Activated effector memory CD4-positive, alpha-beta T cell treated with Interleukin-2 at 50 U/mL for 16 hours (primary cell): ENCODE results near the gene INTS13.
"Not testable (repeated sequence)": the region's sequence is repeated elsewhere in the genome, so short reads cannot be mapped to it uniquely, and the experiment has no call there.

Experiments
- DNase-seq: peaks from one replicate; pipeline ENCODE4 v3.0.0-alpha.2; 2020

The INTS13 gene

DNA sequence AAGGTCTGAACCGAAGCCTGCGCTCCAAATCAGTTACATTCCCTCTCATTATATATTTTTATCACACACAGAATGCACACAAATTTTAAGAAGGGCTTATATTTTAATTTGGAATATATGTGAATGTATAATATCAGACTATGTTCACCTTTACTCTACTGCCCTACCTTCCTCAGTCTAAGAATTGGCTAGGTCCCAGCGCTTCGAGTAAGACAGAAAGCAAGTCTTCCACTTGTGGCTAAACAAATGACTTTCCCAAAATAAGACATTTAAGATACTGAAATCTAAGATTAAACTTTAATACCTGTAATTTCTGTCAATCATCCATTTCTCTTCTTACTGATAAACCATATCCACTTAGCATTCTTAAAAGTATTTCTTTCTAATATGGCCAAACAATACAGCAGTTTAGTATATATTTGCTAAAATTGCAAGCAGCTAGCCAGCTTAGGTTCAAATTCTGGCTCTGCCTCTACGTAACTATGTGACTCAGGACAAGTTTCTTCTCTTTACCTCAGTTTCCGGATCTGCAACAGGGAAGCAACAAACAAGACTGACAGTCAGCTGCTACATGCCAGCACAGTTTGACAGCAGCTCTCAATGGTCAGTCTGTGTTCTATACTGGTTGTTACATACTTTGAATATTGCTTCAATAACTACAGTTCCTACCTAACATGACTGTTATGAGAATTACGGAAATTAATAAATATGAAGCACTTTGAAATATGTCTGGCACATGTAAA, 2.0 kb downstream of the INTS13 start:
- no peak for DNase-seq

DNA sequence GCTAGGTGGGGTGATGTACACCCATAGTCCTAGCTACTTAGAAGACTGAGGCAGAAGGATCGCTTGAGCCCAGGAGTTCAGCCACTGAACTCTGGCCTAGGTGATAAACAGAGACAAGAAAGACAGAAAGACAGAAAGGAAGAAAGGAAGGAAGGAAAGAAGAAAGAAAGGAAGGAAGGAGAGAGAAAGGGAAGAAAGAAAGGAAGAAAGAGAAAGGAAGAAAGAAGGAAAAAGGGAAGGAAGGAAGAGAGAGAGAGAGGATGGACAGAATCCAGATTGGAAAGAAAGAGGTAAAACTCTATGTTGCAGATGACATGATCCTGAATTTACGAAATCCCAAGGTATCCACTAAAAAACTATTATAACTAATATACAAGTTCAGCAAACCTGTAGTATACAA, 8.2 kb downstream of the INTS13 start:
- no peak for DNase-seq

DNA sequence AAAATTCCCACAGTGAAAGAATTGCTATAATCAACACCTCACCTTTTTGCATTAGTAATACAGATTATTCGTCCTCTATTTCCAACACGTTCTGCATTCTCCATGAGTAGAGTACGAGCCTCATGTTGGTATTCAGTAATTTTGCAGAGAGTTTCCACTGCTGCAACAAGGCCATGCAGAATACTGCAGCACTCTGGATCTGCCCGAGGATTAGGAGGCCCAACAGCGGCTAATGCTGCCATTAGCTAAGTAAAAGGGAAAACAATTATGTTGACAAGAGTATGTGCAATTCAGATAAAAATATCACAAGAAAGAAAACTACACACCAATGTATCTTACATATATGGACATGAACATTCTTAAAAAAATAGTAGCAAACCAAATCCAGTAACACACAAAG, 9.1 kb downstream of the INTS13 start:
- no peak for DNase-seq

DNA sequence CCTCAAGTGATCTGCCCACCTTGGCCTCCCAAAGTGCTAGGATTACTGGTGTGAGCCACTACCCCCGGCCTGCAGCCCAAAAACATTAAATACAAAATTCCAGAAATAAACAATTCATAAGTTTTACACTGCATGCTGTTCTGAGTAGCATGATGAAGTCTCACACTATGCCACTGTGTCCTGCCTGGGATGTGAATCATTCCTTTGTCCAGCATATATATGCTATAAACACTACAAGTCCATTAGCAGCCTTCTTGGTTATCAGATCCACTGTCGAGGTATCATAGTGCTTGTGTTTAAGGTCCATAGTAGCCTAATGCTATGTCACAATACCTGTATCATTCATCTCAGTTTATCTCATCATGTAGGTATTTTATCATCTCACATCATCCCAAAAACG, 15.9 kb downstream of the INTS13 start:
- no peak for DNase-seq

DNA sequence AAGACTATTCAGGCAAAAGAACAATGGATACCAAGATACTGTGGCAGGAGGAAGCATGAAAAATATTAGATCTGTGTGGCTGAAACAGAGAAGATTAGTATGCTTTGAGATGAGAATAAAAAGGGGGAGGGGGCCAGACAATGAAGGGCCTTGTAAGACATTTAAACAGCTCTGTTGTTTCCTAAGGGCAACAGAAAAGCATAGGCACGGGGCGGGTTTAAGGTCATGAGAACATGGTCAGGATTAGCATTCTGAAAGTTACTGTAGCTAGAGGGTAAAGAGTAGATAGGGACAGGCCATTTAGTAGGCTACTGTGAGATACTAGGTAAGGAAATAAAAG, 18.6 kb downstream of the INTS13 start:
- no peak for DNase-seq

DNA sequence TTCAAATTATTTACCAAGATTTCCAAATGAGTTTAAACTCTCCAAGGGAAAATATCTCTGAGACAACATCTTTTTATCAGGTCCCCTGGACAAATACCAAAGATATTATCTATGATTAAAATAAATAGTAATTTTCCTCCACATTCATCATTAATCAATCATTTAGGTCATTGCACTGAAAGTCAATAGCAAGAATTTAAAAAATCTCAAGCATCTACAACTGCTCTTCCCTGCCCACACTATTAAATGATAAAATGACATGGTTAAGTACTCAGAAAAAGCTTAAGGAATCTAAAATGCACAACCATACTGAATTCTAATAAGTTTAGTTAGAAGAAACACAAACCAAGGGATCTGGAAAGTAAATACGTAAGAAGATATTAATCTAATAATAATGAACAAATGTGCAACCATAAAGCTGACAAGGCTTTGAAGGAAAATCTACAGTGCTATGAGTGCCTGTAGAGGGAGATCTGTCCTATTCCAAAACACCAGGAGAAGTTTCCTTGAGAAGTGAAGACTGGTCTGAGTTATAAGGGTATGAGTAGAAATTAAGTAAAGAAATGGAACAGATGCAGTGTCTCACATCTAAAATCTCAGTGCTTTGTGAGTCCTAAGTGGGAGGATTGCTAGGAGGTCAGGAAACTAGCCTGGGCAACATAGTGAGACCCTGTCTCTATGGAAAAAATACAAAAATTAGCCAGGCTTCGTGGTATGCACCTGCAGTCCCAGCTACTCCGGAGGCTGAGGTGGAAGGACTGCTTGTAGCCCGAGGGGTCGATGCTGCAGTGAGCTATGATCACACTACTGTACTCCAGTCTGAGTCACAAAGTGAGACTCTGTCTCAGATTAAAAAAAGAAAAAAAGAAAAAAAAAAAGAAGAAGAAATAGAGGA, 19.2 kb downstream of the INTS13 start:
- no peak for DNase-seq

DNA sequence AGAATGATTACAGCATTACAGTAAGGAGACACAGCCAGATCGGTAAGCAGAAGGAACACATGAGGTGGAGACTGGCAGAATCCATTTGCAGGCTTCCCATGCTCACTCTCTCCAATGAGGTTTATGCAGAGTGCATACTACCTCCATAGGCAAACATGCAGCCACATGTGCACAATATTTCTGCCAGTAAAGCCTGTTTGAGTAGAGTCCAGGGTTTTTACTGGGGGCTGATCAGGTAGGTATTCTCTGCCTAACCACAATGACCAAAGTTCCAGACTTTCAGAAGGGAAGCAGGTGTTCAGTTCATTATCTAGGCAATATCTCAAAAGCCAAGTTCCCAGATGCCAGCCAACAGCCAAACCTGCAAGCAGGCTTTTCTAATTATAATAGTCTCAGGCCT, 31.1 kb downstream of the INTS13 start:
- DNase-seq, result no peak

DNA sequence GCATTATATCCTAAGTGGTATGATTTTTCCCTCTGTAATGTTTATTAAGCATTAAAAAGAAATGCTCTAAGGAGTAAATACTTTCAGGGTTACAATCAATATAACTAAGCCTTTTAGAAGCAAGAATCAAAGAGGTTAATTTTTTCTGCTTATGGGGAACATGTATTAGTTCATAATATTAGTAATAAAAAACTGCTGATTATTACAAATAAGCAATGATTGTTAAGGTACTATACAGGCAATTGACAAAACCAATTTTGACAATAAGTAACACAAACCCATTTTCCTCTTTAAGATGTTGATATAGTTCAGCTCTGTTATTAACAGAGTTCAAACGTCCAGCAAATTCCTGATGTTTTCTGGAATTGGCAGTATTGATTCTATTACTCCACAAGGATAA, 31.8 kb downstream of the INTS13 start:
- DNase-seq, result no peak

DNA sequence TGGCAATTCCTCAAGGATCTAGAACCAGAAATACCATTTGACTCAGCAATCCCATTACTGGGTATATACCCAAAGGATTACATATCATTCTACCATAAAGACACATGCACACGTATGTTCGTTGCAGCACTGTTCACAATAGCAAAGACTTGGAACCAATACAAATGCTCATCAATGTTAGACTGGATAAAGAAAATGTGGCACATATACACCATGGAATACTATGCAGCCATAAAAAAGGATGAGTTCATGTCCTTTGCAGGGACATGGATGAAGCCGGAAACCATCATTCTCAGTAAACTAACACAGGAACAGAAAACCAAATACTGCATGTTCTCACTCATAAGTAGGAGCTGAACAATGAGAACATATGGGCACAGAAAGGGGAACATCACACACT, 34.4 kb downstream of the INTS13 start:
- not testable (repeated sequence) for DNase-seq

DNA sequence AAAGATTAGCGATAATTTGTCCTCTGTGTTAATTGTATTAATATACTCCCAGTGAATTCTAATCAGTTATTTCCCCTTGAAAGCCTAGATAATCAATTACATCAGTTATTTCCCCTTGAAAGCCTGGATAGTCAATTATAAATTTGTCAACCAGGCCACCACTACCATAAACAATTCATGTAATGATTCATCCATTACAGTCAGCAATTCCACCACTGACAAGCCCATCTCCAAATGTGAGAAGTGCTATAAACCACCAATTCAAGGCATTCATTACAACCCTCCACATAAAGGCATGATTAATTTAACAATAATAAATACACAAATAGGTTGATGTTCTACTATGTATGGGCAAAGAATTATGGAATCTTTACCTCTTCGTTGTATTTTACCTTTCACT, 40.9 kb downstream of the INTS13 start:
- no peak for DNase-seq

DNA sequence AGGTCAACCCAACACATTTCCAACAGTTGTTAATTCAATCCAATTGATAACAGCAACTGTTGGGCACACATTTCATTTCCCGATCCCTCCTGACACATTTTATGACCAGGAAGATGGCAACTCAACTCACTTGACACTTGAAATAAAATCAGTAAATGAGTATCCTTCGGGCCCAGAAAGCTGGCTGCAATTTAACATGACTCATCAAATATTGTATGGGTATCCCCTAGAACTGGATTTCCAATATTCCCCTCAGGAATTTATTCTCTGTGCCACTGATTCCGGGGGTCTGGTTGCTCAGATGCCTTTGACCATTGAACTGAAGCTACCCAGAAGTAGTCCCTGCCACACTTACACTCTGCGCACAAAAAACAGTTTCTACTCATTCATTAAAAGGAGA, 42.1 kb downstream of the INTS13 start:
- no peak for DNase-seq

DNA sequence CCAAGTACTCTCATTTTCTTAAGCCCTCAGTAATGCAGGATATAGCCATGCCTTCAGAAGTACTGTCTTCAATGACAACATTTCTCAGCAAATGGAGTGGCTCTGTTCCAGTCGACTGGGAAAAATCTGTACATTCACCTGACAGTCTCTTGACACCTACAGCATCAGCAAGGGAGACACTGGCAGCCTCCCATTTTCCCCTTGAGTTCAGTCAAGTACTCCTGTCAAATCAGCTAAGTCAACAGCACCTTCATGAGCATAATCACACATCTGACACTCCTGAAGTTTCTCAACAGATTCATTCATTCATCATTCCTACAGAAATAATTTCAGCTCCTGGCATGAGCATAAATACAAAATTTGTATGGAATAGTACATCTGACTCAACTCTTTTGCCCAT, 46.1 kb downstream of the INTS13 start:
- no peak for DNase-seq

DNA sequence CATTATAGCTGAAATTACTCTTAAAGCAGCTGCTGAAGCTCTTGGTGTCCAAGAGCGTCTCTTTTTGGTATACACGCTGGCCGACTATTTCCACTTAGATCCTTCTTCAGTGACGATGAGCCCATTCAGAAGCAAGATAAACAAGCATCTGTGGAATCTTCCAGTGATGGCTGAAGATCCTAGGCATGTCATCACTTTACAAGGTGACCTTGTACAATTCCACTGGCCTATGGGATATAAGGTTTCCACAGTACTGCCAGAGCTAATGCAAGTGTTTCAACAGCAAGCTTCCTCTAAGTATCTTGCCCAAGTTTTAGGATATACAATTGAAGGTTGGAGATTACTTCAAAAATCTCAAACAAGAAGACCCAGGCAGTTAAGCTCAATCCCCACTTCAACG, 47.0 kb downstream of the INTS13 start:
- no peak for DNase-seq

DNA sequence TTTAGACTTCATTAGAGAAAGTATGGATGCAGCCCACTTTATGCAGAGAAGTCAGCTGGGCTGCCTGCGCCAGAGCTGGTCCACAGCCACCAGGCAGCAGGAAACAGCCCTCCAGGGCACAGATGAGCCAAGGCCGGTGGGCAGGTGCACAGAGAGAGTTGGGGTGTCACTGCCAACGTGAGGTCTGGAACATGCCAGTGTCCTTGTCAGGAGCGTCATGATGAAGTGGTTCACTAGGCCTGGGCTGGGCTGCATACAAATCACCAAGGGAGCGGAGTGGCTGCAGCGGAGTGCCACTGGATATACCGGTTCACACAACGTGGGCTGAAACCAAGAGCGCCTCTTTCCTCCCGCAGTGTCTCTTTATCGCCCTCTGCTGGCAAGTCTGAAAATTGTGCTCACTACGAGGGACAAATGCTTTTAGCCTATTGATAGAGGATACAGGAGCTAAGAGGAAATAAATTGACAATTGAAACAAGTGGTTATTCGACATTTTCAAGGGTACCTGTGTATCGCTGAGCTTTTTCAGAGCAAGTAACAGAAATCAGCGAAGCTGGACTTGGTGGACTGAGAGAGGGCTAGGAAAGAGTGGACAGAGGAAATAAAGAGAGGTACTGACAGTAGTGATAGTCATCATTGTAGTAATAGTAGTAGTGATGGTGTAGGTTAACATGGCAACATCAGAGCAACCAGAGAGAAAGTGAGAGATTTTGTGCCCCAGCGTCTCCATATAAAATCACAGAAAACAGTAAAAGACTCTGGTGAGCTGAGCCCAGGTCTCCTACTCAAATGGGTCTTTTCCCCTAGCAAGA, 52.8 kb downstream of the INTS13 start:
- peak; percentile 64 for DNase-seq

DNA sequence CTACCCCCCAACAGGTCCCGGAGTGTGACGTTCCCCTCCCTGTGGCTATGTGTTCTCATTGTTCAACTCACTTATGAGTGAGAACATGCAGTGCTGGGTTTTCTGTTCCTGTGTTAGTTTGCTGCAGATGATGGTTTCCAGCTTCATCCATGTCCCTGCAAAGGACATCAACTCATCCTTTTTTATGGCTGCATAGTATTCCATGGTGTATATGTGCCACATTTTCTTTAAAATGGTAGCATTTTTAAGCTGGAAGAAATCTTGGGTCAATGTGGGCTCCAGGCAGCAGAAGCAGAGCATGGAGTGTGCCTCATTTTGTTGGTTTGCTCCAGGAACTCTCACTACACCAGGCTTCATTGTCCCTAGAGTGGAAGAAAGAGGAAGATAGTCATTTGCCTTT, 57.2 kb downstream of the INTS13 start:
- no peak for DNase-seq

DNA sequence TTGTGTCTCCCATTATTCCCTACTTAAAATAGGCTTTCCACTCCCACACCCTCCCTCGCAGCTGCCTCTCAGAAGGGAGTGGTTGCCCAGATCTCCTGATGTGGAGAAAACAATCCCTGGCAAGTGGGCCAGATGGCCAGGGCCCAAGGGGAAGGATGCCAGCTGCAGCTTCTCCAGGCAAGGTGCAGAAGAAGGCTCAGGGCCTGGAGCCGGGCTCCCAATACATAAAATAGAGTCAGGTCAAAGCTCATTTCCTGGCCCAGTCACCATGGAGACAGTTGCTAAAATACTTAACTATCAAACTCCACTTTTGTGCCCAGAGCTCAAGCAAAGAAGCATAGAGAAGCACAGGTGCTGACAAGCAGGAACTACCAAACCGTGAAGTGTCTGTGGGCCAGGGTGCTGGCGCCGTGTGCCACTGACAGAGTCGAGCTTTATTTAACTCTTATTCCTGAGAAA, 59.1 kb downstream of the INTS13 start:
- DNase-seq, result no peak

DNA sequence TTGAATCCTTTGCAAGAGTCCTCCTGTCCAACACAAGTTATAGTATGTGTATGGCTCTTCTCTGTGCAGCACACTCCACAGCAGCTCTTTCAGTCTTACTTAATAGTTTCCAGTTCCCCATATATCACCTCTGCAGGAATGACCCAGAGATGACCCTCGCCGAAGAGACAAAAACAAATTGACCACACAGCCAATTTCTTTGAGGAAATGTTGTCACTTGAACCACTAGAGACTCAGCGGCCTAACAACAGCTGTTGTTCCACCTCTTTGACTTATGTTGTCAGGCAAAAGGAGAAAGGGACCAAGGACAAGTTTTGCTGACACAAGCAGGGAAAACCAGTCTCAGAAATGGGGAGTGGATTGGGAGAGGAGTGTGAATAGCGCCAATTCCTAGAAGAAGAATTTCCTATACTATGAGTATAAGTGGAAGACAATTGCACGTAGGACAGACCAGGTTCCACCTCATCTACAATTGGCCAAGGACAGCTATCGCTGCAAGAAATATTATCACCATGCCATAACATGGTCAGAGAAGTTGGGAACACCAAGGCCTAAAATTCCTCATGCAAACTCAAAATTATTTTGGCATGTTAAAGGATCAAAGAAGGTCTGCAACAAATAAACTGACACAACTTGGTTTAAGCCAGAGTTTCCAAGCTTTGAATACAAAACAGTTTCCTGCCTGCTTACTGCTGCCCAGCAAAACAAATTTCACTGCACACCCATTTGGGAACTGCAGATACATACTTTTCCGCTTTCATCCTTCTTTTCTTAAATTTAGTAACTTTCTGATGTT, 63.1 kb downstream of the INTS13 start:
- DNase-seq, result no peak

DNA sequence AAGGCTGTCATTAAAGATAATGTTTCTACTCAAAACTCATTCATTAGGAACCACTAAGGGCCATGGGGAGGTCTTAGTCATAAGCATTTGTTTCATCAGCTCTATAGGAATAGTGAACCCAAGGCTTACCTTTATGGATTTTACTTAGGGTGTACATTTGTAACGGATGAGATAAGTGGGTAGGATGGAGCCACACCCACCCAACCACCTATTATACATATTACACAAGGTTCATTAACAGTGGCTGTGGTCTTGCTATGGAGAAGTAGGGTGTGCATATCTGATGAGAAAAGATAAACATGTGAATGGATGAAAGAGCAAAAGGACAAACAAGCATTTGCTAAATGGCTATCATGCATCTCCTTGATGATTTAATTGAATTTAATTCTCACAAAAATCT, 65.2 kb downstream of the INTS13 start:
- no peak for DNase-seq

DNA sequence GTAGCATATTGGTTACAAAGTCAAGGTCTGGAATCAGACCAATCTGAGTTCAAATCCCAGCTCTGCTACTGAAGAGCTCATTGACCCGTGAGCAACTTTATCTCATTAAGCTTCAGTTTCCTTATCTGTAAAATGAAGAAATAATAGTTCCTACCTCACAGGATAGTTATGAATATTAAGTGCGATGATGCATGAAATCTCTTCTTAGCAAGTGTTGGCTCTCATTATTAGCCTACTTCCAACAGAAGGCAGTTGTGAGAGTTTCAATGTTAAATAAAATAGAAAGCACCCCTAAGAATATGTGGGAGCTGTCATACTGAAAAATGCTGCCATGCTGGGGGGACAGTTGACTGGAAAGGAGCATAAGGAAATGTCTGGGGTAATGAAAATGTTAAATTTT, 65.8 kb downstream of the INTS13 start:
- DNase-seq, result no peak

DNA sequence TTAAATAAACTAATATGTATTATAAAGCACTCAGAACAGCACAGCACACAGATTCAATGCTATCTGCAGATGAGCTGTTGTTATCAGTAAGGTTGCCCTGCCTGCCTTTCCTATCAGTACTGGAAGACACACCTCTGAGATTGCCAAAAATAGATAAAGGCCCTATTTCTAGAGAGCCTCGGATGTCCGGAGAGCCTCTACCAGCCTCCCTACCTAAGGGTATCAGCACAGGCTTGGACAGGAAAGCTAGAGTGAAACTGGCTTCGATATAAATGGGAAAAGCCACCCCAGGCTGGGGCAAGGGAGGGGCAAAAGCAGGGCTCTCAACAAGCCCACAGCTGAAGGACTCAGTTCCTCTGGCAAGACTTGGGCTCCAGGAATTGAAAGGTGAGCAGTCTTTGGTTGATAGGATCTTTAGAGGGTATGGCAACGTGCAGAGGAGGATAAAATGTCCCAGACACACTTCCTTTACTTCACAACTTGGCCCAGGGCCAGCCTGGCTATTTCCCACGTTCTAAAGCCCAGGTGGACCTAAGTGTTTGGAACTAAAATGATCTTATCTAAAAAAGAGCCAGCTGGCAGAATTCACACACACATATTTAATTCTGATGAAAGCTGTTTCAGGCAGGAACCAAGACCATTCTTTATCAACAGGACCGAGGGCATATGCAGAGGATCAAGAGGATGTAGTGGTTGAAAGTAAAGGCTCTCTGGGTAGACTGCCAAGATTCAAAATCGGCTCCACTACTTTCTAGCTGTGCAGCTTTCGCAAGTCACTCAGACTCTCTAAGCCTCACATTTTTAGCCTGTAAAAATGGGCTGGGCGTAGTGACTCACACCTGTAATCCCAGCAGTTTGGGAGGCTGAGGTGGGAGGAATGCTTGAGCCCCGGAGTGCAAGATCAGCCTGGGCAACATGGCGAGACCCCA, 67.0 kb downstream of the INTS13 start:
- DNase-seq, result no peak

DNA sequence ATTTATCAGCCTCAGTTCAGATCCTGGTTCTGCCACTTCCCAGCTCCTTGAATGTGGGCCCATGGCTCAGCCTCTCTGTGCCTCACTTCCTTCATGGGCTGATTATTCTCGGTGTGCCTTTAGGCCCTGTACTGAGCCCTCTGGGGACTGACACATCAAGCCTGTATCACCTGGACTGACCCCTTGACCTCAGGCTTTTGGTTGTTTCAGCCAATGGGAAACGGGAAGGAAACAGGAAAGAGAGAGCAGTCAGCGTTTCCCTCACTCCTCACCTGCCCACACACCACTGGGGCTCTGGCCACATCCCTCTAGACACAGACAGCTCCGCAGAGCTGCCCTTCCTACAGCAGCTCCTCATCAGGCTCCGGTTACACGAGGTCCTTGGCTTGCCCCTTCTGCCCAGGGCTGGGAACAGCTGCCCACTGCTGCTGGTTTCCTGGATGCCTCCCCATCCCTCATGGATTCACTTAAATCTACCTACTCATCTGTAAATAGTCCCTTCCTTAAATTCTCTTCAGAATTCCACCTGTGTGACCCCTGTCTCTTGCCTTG, 67.8 kb downstream of the INTS13 start:
- DNase-seq, result no peak
